H1 (cell line): ENCODE results near the gene SNRNP200. TPM values are rescaled to one million over a fixed set of nuclear protein-coding genes. Genes with fewer than 3 reads are reported as not detected.

Source experiments
- CTCF ChIA-PET: fragments of 300-600 bp; sonication (Branson Sonifier 250); formaldehyde crosslinking; loops from one replicate; lab custom pipeline; 2021; ENCODE audit not compliant: partially characterized antibody; lab: Charles Lee
- POLR2A ChIA-PET: fragments of 300-600 bp; sonication (Branson Sonifier 250); formaldehyde crosslinking; loops from one replicate; lab custom pipeline; 2021; ENCODE audit warnings: inconsistent platforms; ENCODE audit not compliant: partially characterized antibody; lab: Charles Lee
- DNase-seq, 2 experiments: peaks; one replicate each; pipeline versions ENCODE4 v3.0.0 to v3.0.0-alpha.2; 2010 to 2022; ENCODE audit warnings: low spot score in 2 of 2, low read depth in 1 of 2, mixed read lengths in 1 of 2
- FAIRE-seq: peaks from 2 replicates; lab custom pipeline; 2011; peaks lifted over from hg19 to GRCh38; lab: Jason Lieb, UNC
- H2AFZ ChIP-seq: 2 replicates; pipeline ENCODE4 v1.8.1; 2012; ENCODE audit warnings: low read length, inconsistent platforms
- H2AK5ac ChIP-seq: 2 replicates; pipeline ENCODE4 v1.6.1; 2013; ENCODE audit warnings: low read depth, low read length
- H2BK120ac ChIP-seq: replicated peaks from 2 replicates; pipeline ENCODE3; 2013; ENCODE audit warnings: low read depth, low read length, inconsistent platforms
- H2BK12ac ChIP-seq: 2 replicates; pipeline ENCODE4 v1.6.1; 2013; ENCODE audit warnings: low read depth, low read length
- H2BK15ac ChIP-seq: 2 replicates; pipeline ENCODE4 v1.6.1; 2013; ENCODE audit warnings: low read length
- H2BK20ac ChIP-seq: 2 replicates; pipeline ENCODE4 v1.6.1; 2013; ENCODE audit warnings: low read length
- H2BK5ac ChIP-seq: 2 replicates; pipeline ENCODE4 v1.6.1; 2013; ENCODE audit warnings: low read depth, low read length
- H3K14ac ChIP-seq: 2 replicates; pipeline ENCODE4 v1.6.1; 2013; ENCODE audit warnings: inconsistent platforms; ENCODE audit not compliant: insufficient read length
- H3K18ac ChIP-seq: 2 replicates; pipeline ENCODE4 v1.6.1; 2013; ENCODE audit warnings: low read length; ENCODE audit errors: extremely low read depth
- H3K23ac ChIP-seq: 2 replicates; pipeline ENCODE4 v1.6.1; 2013; ENCODE audit warnings: inconsistent platforms; ENCODE audit not compliant: insufficient read length
- H3K23me2 ChIP-seq: 2 replicates; pipeline ENCODE4 v1.6.1; 2013; ENCODE audit warnings: low read depth, low read length
- H3K27ac ChIP-seq: 2 replicates; pipeline ENCODE4 v1.6.1; 2011; ENCODE audit warnings: low read depth, low read length, inconsistent platforms
- H3K27me3 ChIP-seq, 4 experiments: replicated peaks in 1 of 4; 1 replicate in 1 of 4; 2 replicates in 3 of 4; pipeline versions ENCODE4 v1.6.1 to v1.8.1; 2011 to 2013; ENCODE audit warnings: low read length in 3 of 4, mild to moderate bottlenecking in 3 of 4, inconsistent platforms in 2 of 4, mixed read lengths in 2 of 4, moderate library complexity in 1 of 4; ENCODE audit not compliant: control insufficient read depth in 3 of 4, insufficient read depth in 3 of 4; ENCODE audit errors: extremely low read depth in 1 of 4
- H3K36me3 ChIP-seq, 4 experiments: 2 replicates each; pipeline versions ENCODE4 v1.6.1 to v1.8.1; 2011 to 2013; ENCODE audit warnings: mild to moderate bottlenecking in 4 of 4, low read length in 3 of 4, moderate library complexity in 2 of 4, control low read depth in 1 of 4, inconsistent platforms in 1 of 4; ENCODE audit not compliant: insufficient read depth in 4 of 4, control insufficient read depth in 2 of 4
- H3K4ac ChIP-seq: replicated peaks from 2 replicates; pipeline ENCODE3; 2013; ENCODE audit warnings: low read length, low read depth, mixed read lengths, inconsistent platforms; ENCODE audit not compliant: insufficient read length
- H3K4me1 ChIP-seq, 4 experiments: replicated peaks in 1 of 4; 1 replicate in 1 of 4; 2 replicates in 3 of 4; pipeline versions ENCODE4 v1.6.1 to v1.8.1; 2011 to 2013; ENCODE audit warnings: low read length in 3 of 4, inconsistent platforms in 2 of 4, mixed read lengths in 1 of 4; ENCODE audit not compliant: insufficient read depth in 4 of 4, control insufficient read depth in 3 of 4
- H3K4me2 ChIP-seq, 2 experiments: 2 replicates each; pipeline versions ENCODE4 v1.6.1 to v1.8.1; 2011 to 2013; ENCODE audit warnings: low read depth in 2 of 2, low read length in 2 of 2, control low read depth in 1 of 2, inconsistent platforms in 1 of 2, mild to moderate bottlenecking in 1 of 2; ENCODE audit not compliant: insufficient read depth in 1 of 2
- H3K4me3 ChIP-seq, 4 experiments: fragments of 200-600, 300-600 bp in 1 of 4; sonication (generic), shearing (Covaris generic), sonication (Bioruptor Twin) in 1 of 4; 2 replicates each; pipeline versions ENCODE4 v1.5.1 to v1.8.1; 2011 to 2016; ENCODE audit warnings: low read length in 4 of 4, low read depth in 3 of 4, control low read depth in 2 of 4, inconsistent platforms in 2 of 4, mild to moderate bottlenecking in 2 of 4, mixed read lengths in 1 of 4, moderate library complexity in 1 of 4; ENCODE audit not compliant: insufficient read depth in 2 of 4; ENCODE audit errors: extremely low read depth in 1 of 4
- H3K56ac ChIP-seq: replicated peaks from 2 replicates; pipeline ENCODE3; 2013; ENCODE audit warnings: low read depth, mild to moderate bottlenecking, mixed read lengths, low read length, inconsistent platforms; ENCODE audit not compliant: insufficient read length
- H3K79me1 ChIP-seq: 2 replicates; pipeline ENCODE4 v1.6.1; 2013; ENCODE audit warnings: low read depth, low read length, control low read depth
- H3K79me2 ChIP-seq, 2 experiments: 2 replicates each; pipeline versions ENCODE4 v1.6.1 to v1.8.1; 2012 to 2013; ENCODE audit warnings: low read length in 2 of 2, mild to moderate bottlenecking in 2 of 2, inconsistent platforms in 1 of 2; ENCODE audit not compliant: insufficient read depth in 2 of 2, control insufficient read depth in 1 of 2
- H3K9ac ChIP-seq, 4 experiments: replicated peaks in 1 of 4; 1 replicate in 1 of 4; 2 replicates in 3 of 4; pipeline versions ENCODE4 v1.6.1 to v1.8.1; 2011 to 2013; ENCODE audit warnings: low read depth in 3 of 4, low read length in 3 of 4, control low read depth in 2 of 4, mild to moderate bottlenecking in 2 of 4, moderate library complexity in 2 of 4, inconsistent platforms in 1 of 4; ENCODE audit errors: extremely low read depth in 1 of 4
- H3K9me3 ChIP-seq, 2 experiments: 2 replicates each; pipeline versions ENCODE4 v1.6.1 to v1.8.1; 2012 to 2013; ENCODE audit warnings: mild to moderate bottlenecking in 2 of 2, moderate library complexity in 2 of 2, control low read depth in 1 of 2, inconsistent platforms in 1 of 2, low read depth in 1 of 2, low read length in 1 of 2, mixed read lengths in 1 of 2; ENCODE audit not compliant: insufficient read depth in 2 of 2
- H4K20me1 ChIP-seq, 2 experiments: replicated peaks in 1 of 2; 2 replicates each; pipeline versions ENCODE3 to v1.8.1; 2011 to 2013; ENCODE audit warnings: inconsistent platforms in 2 of 2, low read length in 2 of 2, mild to moderate bottlenecking in 1 of 2; ENCODE audit not compliant: insufficient read depth in 2 of 2, control insufficient read depth in 1 of 2
- H4K5ac ChIP-seq: 2 replicates; pipeline ENCODE4 v1.6.1; 2013; ENCODE audit warnings: low read length, low read depth, mixed read lengths, inconsistent platforms; ENCODE audit not compliant: insufficient read length
- H4K8ac ChIP-seq: 2 replicates; pipeline ENCODE4 v1.8.0; 2013; ENCODE audit warnings: mild to moderate bottlenecking, moderate library complexity, low read length, inconsistent platforms; ENCODE audit not compliant: insufficient read depth; ENCODE audit errors: extremely low read depth
- H4K91ac ChIP-seq: replicated peaks from 2 replicates; pipeline ENCODE3; 2013; ENCODE audit warnings: low read length, mixed read lengths, inconsistent platforms; ENCODE audit not compliant: insufficient read length
- ASH2L ChIP-seq: fragments of 200-600, 300-600 bp; sonication (generic); IDR thresholded peaks from one replicate; pipeline ENCODE4 v1.7.1; 2017; ENCODE audit warnings: low read length
- HDAC2 ChIP-seq, 2 experiments: fragments of 300-600 bp in 1 of 2; sonication (generic) in 1 of 2; IDR thresholded peaks; 2 replicates each; pipeline ENCODE4 v1.6.1; 2011 to 2012; ENCODE audit warnings: low read depth in 2 of 2, low read length in 2 of 2, mild to moderate bottlenecking in 2 of 2, moderate library complexity in 2 of 2, borderline replicate concordance in 1 of 2, inconsistent platforms in 1 of 2
- SP2 ChIP-seq: IDR thresholded peaks from 2 replicates; pipeline ENCODE4 v1.6.1; 2012; ENCODE audit warnings: mild to moderate bottlenecking, low read length, inconsistent platforms
- WGBS, 2 experiments: shearing (Covaris generic) in 1 of 2; methylation state at CpG; one replicate each; pipeline versions ENCODE4 v1.1.6 to v1.1.7; 2013 to 2015; ENCODE audit warnings: low lambda C conversion rate in 2 of 2, mixed read lengths in 2 of 2, inconsistent platforms in 1 of 2, low coverage in 1 of 2, missing lambda C conversion rate in 1 of 2; ENCODE audit not compliant: insufficient replicate concordance in 2 of 2, insufficient coverage in 1 of 2, insufficient read length in 1 of 2; ENCODE audit errors: extremely low coverage in 1 of 2, missing lambda C conversion rate in 1 of 2; 5-methylcytosine and 5-hydroxymethylcytosine counted together
- polyA plus RNA-seq, 7 experiments: library from polyadenylated mRNA; depleted of rRNA in 3 of 7; stranded (reverse) in 5 of 7; unstranded in 2 of 7; fragments of >200 nt in 5 of 7; fragments of 200-250 nt in 2 of 7; gene quantifications; 1 replicate in 5 of 7; 2 replicates in 1 of 7; 4 replicates in 1 of 7; pipeline versions ENCODE4 v1.2.1 to v1.2.3, GENCODE V29; 2011 to 2013; ENCODE audit warnings: missing spikeins in 2 of 7, mixed read lengths in 2 of 7
- total RNA-seq: library from RNA; stranded (reverse); fragmentation: NEBNext Ultra II Directional; extraction: Animal tissue kit (Norgen Biotek cat#: 25700); gene quantifications from 2 replicates; pipeline ENCODE4 v1.2.1, GENCODE V29; 2021

Gene SNRNP200
- total and polyA plus RNA-seq, 2 of the 8 experiments (the other 6 are each of a cell fraction or from before 2014, with no cell fraction given): 190 to 289 TPM

- FAIRE-seq (no peak), DNase-seq (no peak)
- Histone ChIP-seq H2BK20ac (no peak overlapping the region), H3K4ac (no peak overlapping the region), H3K36me3 (peaks cover 22 to 44% (median 34%) of the 10 kb centered on the region in 4 experiments), H4K8ac (no peak overlapping the region), H3K4me2 (no peak overlapping the region), H3K23ac (no peak overlapping the region), H4K5ac (no peak overlapping the region), H2BK12ac (no peak overlapping the region), H2BK5ac (no peak overlapping the region), H3K18ac (no peak overlapping the region), H3K27ac (no peak overlapping the region), H3K14ac (no peak overlapping the region), H2AFZ (no peak overlapping the region), H3K79me1 (peaks cover 13% of the 10 kb centered on the region; the same call in 1 of the 2 replicates), H3K9me3 (no peaks in the 10 kb centered on the region), H4K91ac (no peak overlapping the region), H3K9ac (no peak overlapping the region), H3K23me2 (peaks cover 7% of the 10 kb centered on the region), H3K4me1 (peaks cover 2 to 5% (median 3%) of the 10 kb centered on the region in 4 experiments; a peak in 5 of 7 replicates), H2BK15ac (no peak overlapping the region), H3K79me2 (peaks cover 20 to 56% of the 10 kb centered on the region in 2 experiments), H3K4me3 (no peak overlapping the region), H4K20me1 (peaks cover 2% of the 10 kb centered on the region in 2 experiments), H2AK5ac (no peak overlapping the region), H2BK120ac (no peak overlapping the region), H3K56ac (no peak overlapping the region), H3K27me3 (no peaks in the 10 kb centered on the region)
- 86% methylated on average over 9 of the region's 9 CpGs; no CpG with 5 or more reads in 1 of the 2 experiments for WGBS, 2 experiments
- ChIA-PET POLR2A (interaction anchor here (1.2 to 1.4 kb wide), 3 partner anchors 15 to 31 kb away, joined by 3 to 4 read pairs (median 3); no protein-coding TSS in a partner anchor), CTCF (interaction anchor here (1.0 to 1.1 kb wide), 2 partner anchors 67 to 166 kb away, joined by 3 read pairs; no protein-coding TSS in a partner anchor)
- no peak for TF ChIP-seq SP2
- TF ChIP-seq ASH2L: no peak
- TF ChIP-seq HDAC2 (IDR thresholded peaks at IDR 0.05; ENCODE audit: borderline replicate concordance in 1 of 2, low read depth in 2 of 2, low read length in 2 of 2): no peak
Observed at GRCh38 chr2:96340493-96341414, 35.4 kb upstream of the SNRNP200 start.
